ENCODE data around the gene PPP1R9A. TPM values are rescaled to one million over a fixed set of nuclear protein-coding genes. Genes with fewer than 3 reads are reported as not detected.

PPP1R9A gene
- total RNA-seq, 1 experiment from 2014 or later: 5.9 TPM

- H3F3A ChIP-seq (ENCODE audit: low read length, unreplicated experiment): no peaks in the 10 kb centered on the region
- H3K9ac ChIP-seq (ENCODE audit: low read length): no peak overlapping the region
- no peaks in the 10 kb centered on the region for H3K9me3 ChIP-seq (ENCODE audit: low read length)
- no peaks in the 10 kb centered on the region for H3K27me3 ChIP-seq (ENCODE audit: low read length)
- H3K4me1 ChIP-seq (ENCODE audit: insufficient read depth, low read length): no peaks in the 10 kb centered on the region
- no peak overlapping the region for H2AFZ ChIP-seq (ENCODE audit: low read length)
- no peaks in the 10 kb centered on the region for H3K36me3 ChIP-seq (ENCODE audit: low read depth, low read length)
- no peaks in the 10 kb centered on the region for H3K79me2 ChIP-seq (ENCODE audit: low read length)
- no peak overlapping the region for H3K4me3 ChIP-seq (ENCODE audit: low read length)
- ATAC-seq: peak; percentile 99
- H3K4me2 ChIP-seq (ENCODE audit: low read length): no peak overlapping the region
- DNase-seq: peak; percentile 66
- TF ChIP-seq EZH2phosphoT487 (IDR thresholded peaks at IDR 0.05; ENCODE audit: borderline replicate concordance, low read length): no peak
- peak; percentile 74 for TF ChIP-seq CTCF (conservative IDR thresholded peaks at IDR 0.05; ENCODE audit: low read depth, low read length)
- ChIA-PET POLR2A (ENCODE audit: unreplicated experiment) (no interaction called here), CTCF (no interaction called here)
- H4K20me1 ChIP-seq (ENCODE audit: low read length): no peaks in the 10 kb centered on the region
- H3K9me2 ChIP-seq (replicated peaks; ENCODE audit: low read length): no peaks in the 10 kb centered on the region
- intact Hi-C loops (cut with micrococcal nuclease): loop anchor here (1.0 to 10.0 kb wide), 6 partner anchors 137 to 596 kb away; partner anchors contain the start of gene SGCE
- BruUV-seq (replicated peaks): no TSS peak
- no peak overlapping the region for H3K27ac ChIP-seq (ENCODE audit: low read length)
Measured at GRCh38 chr7:95045236-95045923, 138.0 kb downstream of the PPP1R9A start.

GRCh38 chr7:95046494-95047240 is 139.3 kb downstream of the PPP1R9A start:
- DNase-seq (no peak), ATAC-seq (no peak)
- BruUV-seq (replicated peaks): no TSS peak
- POLR2A ChIA-PET (ENCODE audit: unreplicated experiment): no interaction called here
- intact Hi-C loops (cut with micrococcal nuclease): loop anchor here (5.0 to 10.0 kb wide), 3 partner anchors 148 to 431 kb away; no protein-coding TSS in a partner anchor
- H3K27ac ChIP-seq (ENCODE audit: low read length): no peak overlapping the region
- H3K79me2 ChIP-seq (ENCODE audit: low read length): no peaks in the 10 kb centered on the region
- no peaks in the 10 kb centered on the region for H3K9me3 ChIP-seq (ENCODE audit: low read length)
- no peak overlapping the region for H3K9ac ChIP-seq (ENCODE audit: low read length)
- TF ChIP-seq EZH2phosphoT487 (IDR thresholded peaks at IDR 0.05; ENCODE audit: borderline replicate concordance, low read length) (no peak), CTCF (conservative IDR thresholded peaks at IDR 0.05; ENCODE audit: low read depth, low read length) (no peak), EZH2 (IDR thresholded peaks at IDR 0.05; ENCODE audit: low read length, unreplicated experiment) (no peak)
- H3K4me3 ChIP-seq (ENCODE audit: low read length): no peak overlapping the region
- no peaks in the 10 kb centered on the region for H3K27me3 ChIP-seq (ENCODE audit: low read length)
- no peaks in the 10 kb centered on the region for H4K20me1 ChIP-seq (ENCODE audit: low read length)
- H3F3A ChIP-seq (ENCODE audit: low read length, unreplicated experiment): no peaks in the 10 kb centered on the region
- H3K9me2 ChIP-seq (replicated peaks; ENCODE audit: low read length): no peaks in the 10 kb centered on the region
- H2AFZ ChIP-seq (ENCODE audit: low read length): no peak overlapping the region
- CTCF ChIA-PET: no interaction called here
- no peak overlapping the region for H3K4me2 ChIP-seq (ENCODE audit: low read length)
- no peaks in the 10 kb centered on the region for H3K4me1 ChIP-seq (ENCODE audit: insufficient read depth, low read length)
- H3K36me3 ChIP-seq (ENCODE audit: low read depth, low read length): no peaks in the 10 kb centered on the region

DNA sequence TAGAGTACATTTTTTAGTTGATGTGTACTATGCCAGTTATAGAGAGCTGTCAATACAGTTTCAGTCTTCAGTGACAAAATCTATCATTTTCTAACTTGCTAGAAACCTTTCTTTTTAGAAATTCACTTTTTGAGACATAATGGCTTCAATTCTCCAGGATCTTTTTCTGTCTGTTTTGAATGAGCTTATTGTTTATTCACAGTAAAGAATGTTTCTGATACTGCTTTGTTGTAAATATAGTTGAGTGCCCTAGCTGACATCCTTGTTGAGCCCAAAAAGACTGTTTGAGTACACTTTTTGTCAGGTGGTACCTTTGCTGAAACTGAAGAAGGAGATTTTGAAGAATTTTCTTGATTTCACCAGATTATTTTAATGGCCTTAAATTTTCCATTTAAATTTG is 139.9 kb downstream of the PPP1R9A start:
- CTCF ChIA-PET: no interaction called here
- H3K4me3 ChIP-seq (ENCODE audit: low read length): no peak overlapping the region

More for the DNA sequence above, 139.9 kb downstream of the PPP1R9A start:
- Histone ChIP-seq H3K9me2 (replicated peaks; ENCODE audit: low read length) (no peaks in the 10 kb centered on the region), H3K36me3 (ENCODE audit: low read depth, low read length) (no peaks in the 10 kb centered on the region), H3K4me1 (ENCODE audit: insufficient read depth, low read length) (no peaks in the 10 kb centered on the region), H3K79me2 (ENCODE audit: low read length) (no peaks in the 10 kb centered on the region), H2AFZ (ENCODE audit: low read length) (no peak overlapping the region), H3F3A (ENCODE audit: low read length, unreplicated experiment) (no peaks in the 10 kb centered on the region), H3K4me2 (ENCODE audit: low read length) (no peak overlapping the region), H3K9ac (ENCODE audit: low read length) (no peak overlapping the region), H3K27me3 (ENCODE audit: low read length) (no peaks in the 10 kb centered on the region), H4K20me1 (ENCODE audit: low read length) (no peaks in the 10 kb centered on the region), H3K27ac (ENCODE audit: low read length) (no peak overlapping the region), H3K9me3 (ENCODE audit: low read length) (no peaks in the 10 kb centered on the region)
- ATAC-seq (no peak), DNase-seq (no peak)
- POLR2A ChIA-PET (ENCODE audit: unreplicated experiment): no interaction called here
- BruUV-seq (replicated peaks): no TSS peak
- intact Hi-C loops (cut with micrococcal nuclease): loop anchor here (5.0 to 10.0 kb wide), 3 partner anchors 148 to 430 kb away; no protein-coding TSS in a partner anchor
- TF ChIP-seq CTCF (conservative IDR thresholded peaks at IDR 0.05; ENCODE audit: low read depth, low read length) (no peak), EZH2phosphoT487 (IDR thresholded peaks at IDR 0.05; ENCODE audit: borderline replicate concordance, low read length) (no peak), EZH2 (IDR thresholded peaks at IDR 0.05; ENCODE audit: low read length, unreplicated experiment) (no peak)

Measured in PC-3 (cell line).